ENCODE results near the gene DNMT3A. TPM values are rescaled to one million over a fixed set of nuclear protein-coding genes. Genes with fewer than 3 reads are reported as not detected.

DNMT3A gene
- total RNA-seq, 1 donor from 2014 or later = 219 TPM

- H3K27me3 Mint-ChIP-seq (ENCODE audit: low read depth) = peaks cover 2% of the 10 kb centered on the region
- no peak for TF ChIP-seq CTCF (IDR thresholded peaks at IDR 0.05; ENCODE audit: unreplicated experiment)
- H3K4me3 Mint-ChIP-seq = no peak overlapping the region
- peaks cover 14% of the 10 kb centered on the region for H3K4me1 Mint-ChIP-seq
- H3K9me3 Mint-ChIP-seq = no peaks in the 10 kb centered on the region
- DNase-seq (ENCODE audit: low spot score in 2 of 2, unreplicated experiment in 2 of 2) = no peak
- no peak overlapping the region for H3K27ac Mint-ChIP-seq
- no peaks in the 10 kb centered on the region for H3K36me3 Mint-ChIP-seq
Measured at GRCh38 chr2:25201265-25201664, 140.5 kb downstream of the DNMT3A start.

GRCh38 chr2:25198576-25198975 lies 143.1 kb downstream of the DNMT3A start:
- no peak for TF ChIP-seq CTCF (IDR thresholded peaks at IDR 0.05; ENCODE audit: unreplicated experiment)
- no peak for DNase-seq (ENCODE audit: low spot score in 2 of 2, unreplicated experiment in 2 of 2)
- H3K9me3 Mint-ChIP-seq = no peaks in the 10 kb centered on the region
- peaks cover 21% of the 10 kb centered on the region for H3K4me1 Mint-ChIP-seq
- H3K36me3 Mint-ChIP-seq = no peaks in the 10 kb centered on the region
- H3K27me3 Mint-ChIP-seq (ENCODE audit: low read depth) = peaks cover 2% of the 10 kb centered on the region
- no peak overlapping the region for H3K4me3 Mint-ChIP-seq
- H3K27ac Mint-ChIP-seq = peak overlapping the region; percentile 23

GRCh38 chr2:25198209-25198525 lies 143.6 kb downstream of the DNMT3A start:
- Mint-ChIP-seq H3K4me3 (no peak overlapping the region), H3K4me1 (peaks cover 21% of the 10 kb centered on the region), H3K9me3 (no peaks in the 10 kb centered on the region), H3K27ac (no peak overlapping the region), H3K36me3 (no peaks in the 10 kb centered on the region), H3K27me3 (ENCODE audit: low read depth) (peaks cover 2% of the 10 kb centered on the region)
- DNase-seq (ENCODE audit: low spot score in 2 of 2, unreplicated experiment in 2 of 2) = no peak
- no peak for TF ChIP-seq CTCF (IDR thresholded peaks at IDR 0.05; ENCODE audit: unreplicated experiment)

- TF ChIP-seq CTCF (IDR thresholded peaks at IDR 0.05; ENCODE audit: unreplicated experiment) = no peak
- Mint-ChIP-seq H3K27me3 (ENCODE audit: low read depth) (peaks cover 2% of the 10 kb centered on the region), H3K9me3 (no peaks in the 10 kb centered on the region), H3K4me1 (peaks cover 22% of the 10 kb centered on the region), H3K4me3 (no peak overlapping the region), H3K36me3 (no peaks in the 10 kb centered on the region), H3K27ac (no peak overlapping the region)
- no peak for DNase-seq (ENCODE audit: low spot score in 2 of 2, unreplicated experiment in 2 of 2)
Measured at GRCh38 chr2:25197336-25198208, 144.2 kb downstream of the DNMT3A start.

- DNase-seq (ENCODE audit: low spot score in 2 of 2, unreplicated experiment in 2 of 2) = no peak
- Mint-ChIP-seq H3K4me3 (no peak overlapping the region), H3K27ac (no peak overlapping the region), H3K4me1 (peaks cover 28% of the 10 kb centered on the region), H3K27me3 (ENCODE audit: low read depth) (no peaks in the 10 kb centered on the region), H3K9me3 (no peaks in the 10 kb centered on the region), H3K36me3 (no peaks in the 10 kb centered on the region)
- no peak for TF ChIP-seq CTCF (IDR thresholded peaks at IDR 0.05; ENCODE audit: unreplicated experiment)
Measured at GRCh38 chr2:25194576-25195122, 147.1 kb downstream of the DNMT3A start.
